GM12801 (cell line): ENCODE results near the gene STARD9.

Source experiments
- CTCF ChIP-seq: IDR thresholded peaks from one replicate; pipeline ENCODE4 v1.5.1; 2011; ENCODE audit warnings: control low read depth; ENCODE audit not compliant: insufficient read length; ENCODE audit errors: extremely low read depth

The STARD9 gene

GRCh38 chr15:42694398-42694797 is 119.0 kb downstream of the STARD9 start:
- no peak for TF ChIP-seq CTCF

GRCh38 chr15:42695527-42696071 is 120.2 kb downstream of the STARD9 start:
- no peak for TF ChIP-seq CTCF

GRCh38 chr15:42696626-42697025 is 121.2 kb downstream of the STARD9 start:
- TF ChIP-seq CTCF = no peak

- no peak for TF ChIP-seq CTCF
These were observed 129.1 kb downstream of the STARD9 start for GRCh38 chr15:42704492-42704926.

- TF ChIP-seq CTCF = no peak
These were observed 129.9 kb downstream of the STARD9 start for GRCh38 chr15:42705336-42705735.

DNA sequence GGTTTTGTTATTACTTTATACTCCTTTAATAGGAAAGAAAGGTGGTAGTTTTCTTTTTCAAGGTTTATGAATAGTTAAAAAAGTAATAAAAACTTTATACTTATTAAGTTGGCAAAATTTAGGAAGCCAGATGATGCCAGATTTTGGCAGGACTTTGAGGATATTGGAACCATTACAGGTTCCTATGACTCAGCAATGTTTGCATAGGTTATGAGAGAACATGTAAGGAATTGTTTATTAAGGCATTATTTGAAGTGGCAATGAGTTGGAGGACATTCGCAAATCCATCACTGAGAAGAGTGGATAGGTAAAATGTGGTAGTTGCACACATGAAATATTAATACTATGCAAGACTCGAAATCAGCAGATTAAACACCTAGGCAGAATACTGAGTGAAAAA is 131.7 kb downstream of the STARD9 start:
- no peak for TF ChIP-seq CTCF

- no peak for TF ChIP-seq CTCF
These were observed 132.6 kb downstream of the STARD9 start for GRCh38 chr15:42707873-42708544.
